Right atrium auricular region (tissue), 2 donors: ENCODE data around the gene PAQR3. TPM values are rescaled to one million over a fixed set of nuclear protein-coding genes. Genes with fewer than 3 reads are reported as not detected.
"Not testable (repeated sequence)": the region's sequence is repeated elsewhere in the genome, so short reads cannot be mapped to it uniquely, and the experiment has no call there.

Experiments
- DNase-seq: peaks from one replicate; pipeline ENCODE4 v3.0.0-alpha.2; 2019; ENCODE audit warnings: low spot score
- H3K27ac ChIP-seq, 2 donors: fragments of 200-600 bp; sonication (generic); 1 replicate in 1 of 2; 2 replicates in 1 of 2; pipeline ENCODE4 v1.5.1; 2016 to 2019
- H3K27me3 ChIP-seq, 2 donors: fragments of 200-600 bp; sonication (generic); one replicate each; pipeline versions ENCODE4 v1.5.1 to v1.6.0; 2017 to 2019
- H3K36me3 ChIP-seq: fragments of 200-600 bp; sonication (generic); one replicate; pipeline ENCODE4 v1.5.1; 2016
- H3K4me1 ChIP-seq, 2 donors: fragments of 200-600 bp; sonication (generic); one replicate each; pipeline versions ENCODE4 v1.5.1 to v1.6.0; 2017 to 2019
- H3K4me3 ChIP-seq, 2 donors: fragments of 200-600 bp; sonication (generic); 1 replicate in 1 of 2; 2 replicates in 1 of 2; pipeline ENCODE4 v1.5.1; 2017 to 2019; ENCODE audit warnings: mild to moderate bottlenecking in 1 of 2, moderate library complexity in 1 of 2
- H3K9me3 ChIP-seq, 2 donors: fragments of 200-600 bp; sonication (generic); one replicate each; pipeline ENCODE4 v1.5.1; 2019
- total RNA-seq, 2 donors: library from RNA; depleted of rRNA; stranded (reverse); fragments of >200 nt; gene quantifications; one replicate each; pipeline ENCODE4 v1.1.0, GENCODE V29; 2016
- TF ChIP-seq, protein P1 (sequence below), 2 donors: fragments of 200-600 bp; sonication (generic); IDR thresholded peaks; one replicate each; pipeline ENCODE4 v1.5.1; 2019; ENCODE audit warnings: antibody characterized with exemption in 2 of 2

PAQR3 gene
- total RNA-seq, 2 donors from 2014 or later = 8.3 to 8.4 TPM

DNA sequence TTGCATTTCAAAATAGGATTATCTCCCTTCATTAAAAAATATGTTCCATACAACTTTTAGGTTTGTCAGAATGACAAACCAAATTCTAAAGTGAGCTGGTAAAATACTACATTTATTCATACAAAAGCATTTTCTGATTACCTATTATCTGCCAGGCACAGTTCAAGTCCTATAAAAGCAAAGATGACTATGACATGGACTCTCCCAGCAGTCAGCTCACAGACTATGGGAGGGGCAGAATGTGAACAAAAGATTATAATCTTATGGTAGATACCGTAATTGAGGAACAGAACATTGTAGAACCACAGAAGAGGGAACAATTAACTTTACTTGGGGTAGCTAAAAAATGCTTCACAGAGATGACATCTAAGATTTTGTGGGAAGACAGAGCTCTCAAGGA is 12.4 kb downstream of the PAQR3 start:
- Histone ChIP-seq H3K27ac (no peak overlapping the region), H3K27me3 (no peaks in the 10 kb centered on the region), H3K4me3 (no peak overlapping the region), H3K9me3 (no peaks in the 10 kb centered on the region), H3K36me3 (peaks cover 14% of the 10 kb centered on the region), H3K4me1 (no peaks in the 10 kb centered on the region)
- TF ChIP-seq, protein P1, sequence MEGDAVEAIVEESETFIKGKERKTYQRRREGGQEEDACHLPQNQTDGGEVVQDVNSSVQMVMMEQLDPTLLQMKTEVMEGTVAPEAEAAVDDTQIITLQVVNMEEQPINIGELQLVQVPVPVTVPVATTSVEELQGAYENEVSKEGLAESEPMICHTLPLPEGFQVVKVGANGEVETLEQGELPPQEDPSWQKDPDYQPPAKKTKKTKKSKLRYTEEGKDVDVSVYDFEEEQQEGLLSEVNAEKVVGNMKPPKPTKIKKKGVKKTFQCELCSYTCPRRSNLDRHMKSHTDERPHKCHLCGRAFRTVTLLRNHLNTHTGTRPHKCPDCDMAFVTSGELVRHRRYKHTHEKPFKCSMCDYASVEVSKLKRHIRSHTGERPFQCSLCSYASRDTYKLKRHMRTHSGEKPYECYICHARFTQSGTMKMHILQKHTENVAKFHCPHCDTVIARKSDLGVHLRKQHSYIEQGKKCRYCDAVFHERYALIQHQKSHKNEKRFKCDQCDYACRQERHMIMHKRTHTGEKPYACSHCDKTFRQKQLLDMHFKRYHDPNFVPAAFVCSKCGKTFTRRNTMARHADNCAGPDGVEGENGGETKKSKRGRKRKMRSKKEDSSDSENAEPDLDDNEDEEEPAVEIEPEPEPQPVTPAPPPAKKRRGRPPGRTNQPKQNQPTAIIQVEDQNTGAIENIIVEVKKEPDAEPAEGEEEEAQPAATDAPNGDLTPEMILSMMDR (IDR thresholded peaks at IDR 0.05) = no peak
- no peak for DNase-seq

DNA sequence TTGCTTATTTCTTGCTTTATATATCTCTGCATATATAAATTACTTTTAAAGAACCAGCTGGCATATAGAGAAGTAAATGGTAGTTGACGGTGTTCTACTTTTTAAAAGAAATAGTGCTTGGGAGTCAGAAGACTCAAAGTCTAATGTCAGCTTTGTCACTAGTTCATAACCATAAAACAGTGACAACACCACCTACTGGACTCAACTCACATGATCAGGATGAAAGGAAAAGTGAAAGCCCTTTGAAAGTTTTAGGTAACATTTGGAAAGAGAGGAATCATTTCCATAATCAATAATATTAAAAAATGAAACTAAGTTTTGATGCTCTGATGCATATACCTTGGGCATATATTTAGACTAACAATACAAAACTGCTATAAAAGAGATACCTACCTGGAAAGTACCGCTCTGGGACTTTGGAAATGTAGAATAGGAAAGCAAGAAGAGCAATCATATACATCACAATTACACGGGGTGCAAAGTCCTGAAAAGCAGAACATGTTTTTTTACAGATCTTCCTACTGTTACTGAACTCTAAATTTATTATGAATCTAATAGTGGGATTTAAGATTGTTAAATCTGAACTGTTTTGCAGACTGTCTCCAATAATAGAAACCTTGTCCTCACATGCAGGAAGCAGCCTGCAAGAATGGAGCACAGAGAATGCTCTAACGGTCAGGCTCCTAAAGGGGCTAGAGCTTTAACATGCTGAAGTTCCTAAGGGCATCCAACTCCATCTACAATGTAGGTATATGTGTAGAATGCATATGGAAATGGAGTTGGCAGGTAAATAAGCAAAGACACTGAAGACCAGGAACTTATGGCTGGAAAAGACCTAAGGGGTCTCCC is 15.6 kb downstream of the PAQR3 start:
- TF ChIP-seq, protein P1 (IDR thresholded peaks at IDR 0.05) = peak in 1 of 2 donors; percentile 24
- H3K4me3 ChIP-seq = no peak overlapping the region
- no peaks in the 10 kb centered on the region for H3K36me3 ChIP-seq
- no peaks in the 10 kb centered on the region for H3K9me3 ChIP-seq
- no peaks in the 10 kb centered on the region for H3K4me1 ChIP-seq
- no peak for DNase-seq
- H3K27ac ChIP-seq = no peak overlapping the region
- no peaks in the 10 kb centered on the region for H3K27me3 ChIP-seq

DNA sequence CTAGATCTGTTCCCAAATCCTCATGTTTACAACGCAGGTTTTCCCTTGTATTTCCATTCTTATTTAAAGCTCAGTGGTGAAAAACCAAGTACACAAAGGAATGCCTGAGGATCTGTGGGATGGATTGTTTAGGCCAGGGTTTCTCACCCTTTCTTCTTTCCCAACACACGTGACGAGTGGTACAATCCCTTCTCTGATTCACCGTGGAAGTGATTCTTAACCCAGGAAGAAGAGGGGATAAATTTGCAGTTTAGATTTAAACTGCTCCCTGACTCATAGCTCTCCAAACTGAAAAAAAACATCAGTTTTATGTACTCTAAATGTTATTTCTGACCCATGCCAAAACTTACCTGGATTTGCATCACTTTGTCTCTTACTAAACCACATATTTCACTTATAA is 17.0 kb downstream of the PAQR3 start:
- no peak overlapping the region for H3K4me3 ChIP-seq
- TF ChIP-seq, protein P1 (IDR thresholded peaks at IDR 0.05) = no peak
- H3K36me3 ChIP-seq = no peaks in the 10 kb centered on the region

DNA sequence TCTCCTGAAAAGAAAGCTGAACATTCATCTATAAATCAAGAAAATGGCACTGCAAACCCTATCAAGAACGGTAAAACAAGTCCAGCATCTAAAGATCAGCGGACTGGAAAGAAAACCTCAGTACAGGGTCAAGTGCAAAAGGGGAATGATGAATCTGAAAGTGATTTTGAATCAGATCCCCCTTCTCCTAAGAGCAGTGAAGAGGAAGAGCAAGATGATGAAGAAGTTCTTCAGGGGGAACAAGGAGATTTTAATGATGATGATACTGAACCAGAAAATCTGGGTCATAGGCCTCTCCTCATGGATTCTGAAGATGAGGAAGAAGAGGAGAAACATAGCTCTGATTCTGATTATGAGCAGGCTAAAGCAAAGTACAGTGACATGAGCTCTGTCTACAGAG is 28.6 kb downstream of the PAQR3 start:
- H3K9me3 ChIP-seq = no peaks in the 10 kb centered on the region
- no peak overlapping the region for H3K27ac ChIP-seq
- no peaks in the 10 kb centered on the region for H3K4me1 ChIP-seq
- H3K36me3 ChIP-seq = peaks cover 6% of the 10 kb centered on the region
- no peak for DNase-seq
- H3K4me3 ChIP-seq = no peak overlapping the region
- H3K27me3 ChIP-seq = no peaks in the 10 kb centered on the region
- TF ChIP-seq, protein P1 (IDR thresholded peaks at IDR 0.05) = no peak

More for the DNA sequence above, 17.0 kb downstream of the PAQR3 start:
- Histone ChIP-seq H3K4me1 (no peaks in the 10 kb centered on the region), H3K27me3 (no peaks in the 10 kb centered on the region), H3K9me3 (no peaks in the 10 kb centered on the region), H3K27ac (no peak overlapping the region)
- no peak for DNase-seq

DNA sequence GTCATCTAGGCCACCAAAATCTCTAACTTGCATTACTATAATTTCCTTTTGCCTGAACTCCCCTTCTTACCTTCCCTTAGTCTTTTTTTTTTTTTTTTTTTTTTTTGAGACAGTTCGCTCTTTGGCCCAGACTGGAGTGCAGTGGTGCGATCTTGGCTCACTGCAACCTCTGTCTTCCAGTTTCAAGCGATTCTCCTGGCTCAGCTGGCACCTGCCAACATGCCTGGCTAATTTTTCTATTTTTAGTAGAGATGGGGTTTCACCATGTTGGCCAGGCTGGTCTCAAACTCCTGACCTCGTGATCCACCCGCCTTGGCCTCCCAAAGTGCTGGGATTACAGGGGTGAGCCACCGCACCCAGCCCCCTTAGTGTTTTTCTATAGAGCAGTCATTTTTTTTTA is 30.3 kb downstream of the PAQR3 start:
- not testable (repeated sequence) for H3K4me1 ChIP-seq, H3K9me3 ChIP-seq, DNase-seq, H3K4me3 ChIP-seq, H3K27ac ChIP-seq, H3K36me3 ChIP-seq, H3K27me3 ChIP-seq

DNA sequence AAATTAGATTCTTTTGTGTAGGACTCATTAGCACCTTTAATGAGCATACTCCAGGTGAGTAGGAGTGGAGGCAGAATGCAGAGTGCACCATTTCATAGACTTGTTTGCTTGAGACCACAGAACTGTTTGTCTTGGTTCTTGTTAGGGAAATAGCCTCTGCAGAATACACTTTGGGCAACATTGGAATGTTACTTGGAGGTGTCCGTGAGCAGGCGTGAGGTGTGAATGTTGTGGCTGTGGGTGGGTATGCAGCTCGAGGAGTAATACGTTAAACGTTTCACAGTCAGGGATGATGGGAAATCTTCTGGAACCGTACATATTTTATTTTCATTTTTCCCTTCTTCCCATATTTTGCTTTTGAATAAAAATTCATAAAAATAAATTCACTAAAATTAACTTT is 31.6 kb downstream of the PAQR3 start:
- no peak overlapping the region for H3K27ac ChIP-seq
- H3K4me3 ChIP-seq = no peak overlapping the region
- DNase-seq = no peak
- H3K27me3 ChIP-seq = no peaks in the 10 kb centered on the region
- TF ChIP-seq, protein P1 (IDR thresholded peaks at IDR 0.05) = no peak
- no peaks in the 10 kb centered on the region for H3K9me3 ChIP-seq
- peaks cover 6% of the 10 kb centered on the region for H3K36me3 ChIP-seq
- no peaks in the 10 kb centered on the region for H3K4me1 ChIP-seq
